Measurements from ENCODE around the gene ETS2. TPM values are rescaled to one million over a fixed set of nuclear protein-coding genes. Genes with fewer than 3 reads are reported as not detected.

Gene ETS2
- total RNA-seq, 1 experiment from 2014 or later = 35.3 TPM

DNA sequence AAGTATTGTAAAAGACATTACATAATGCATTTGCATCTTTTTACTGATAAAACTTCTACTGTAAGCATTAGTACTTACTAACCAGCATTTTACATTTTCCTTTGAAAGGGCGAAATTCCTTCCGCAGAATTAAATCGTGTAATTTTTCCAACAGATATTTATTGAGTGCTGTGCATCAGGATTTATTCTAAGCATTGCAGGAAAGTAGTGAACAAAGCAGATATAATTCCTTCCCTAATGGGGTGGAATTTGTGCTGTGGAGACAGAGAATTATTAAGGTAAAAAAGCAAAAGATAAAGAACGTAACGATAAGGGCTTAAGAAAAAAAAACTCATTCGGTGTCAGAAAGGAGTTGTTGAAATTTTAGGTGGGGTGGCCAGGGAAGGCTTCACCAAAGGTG lies 7.6 kb upstream of the ETS2 start:
- H2BK15ac ChIP-seq (ENCODE audit: low read depth, low read length) = no peak overlapping the region
- no peak overlapping the region for H3K23ac ChIP-seq (ENCODE audit: insufficient read length, low read depth, low read length)
- no peak overlapping the region for H3K4ac ChIP-seq (ENCODE audit: low read depth, low read length)
- WGBS (ENCODE audit: extremely low coverage, insufficient read length, low lambda C conversion rate) = no CpG with 5 or more reads among the region's 6 CpGs
- H3K56ac ChIP-seq (ENCODE audit: insufficient read length, low read depth, low read length) = no peak overlapping the region
- no peak overlapping the region for H3K18ac ChIP-seq (ENCODE audit: insufficient read length, low read depth, low read length)
- no peak for TF ChIP-seq CTCF (conservative IDR thresholded peaks at IDR 0.05)
- no peak overlapping the region for H2AFZ ChIP-seq (ENCODE audit: low read length)
- no peak overlapping the region for H3K4me3 Mint-ChIP-seq
- no peak overlapping the region for H4K8ac ChIP-seq (replicated peaks; ENCODE audit: insufficient read length, low read depth, low read length)
- H3K36me3 Mint-ChIP-seq (ENCODE audit: insufficient read depth in 1 of 3, low read depth in 3 of 3) = no peaks in the 10 kb centered on the region; a peak in 1 of 7 replicates
- no peaks in the 10 kb centered on the region for H3K9me3 ChIP-seq (ENCODE audit: control insufficient read depth, low read depth, low read length)
- H3K23me2 ChIP-seq (ENCODE audit: insufficient read length, low read depth, low read length, poor library complexity, severe bottlenecking) = no peaks in the 10 kb centered on the region
- DNase-seq = no peak
- no peaks in the 10 kb centered on the region for H3K79me1 ChIP-seq (ENCODE audit: insufficient read depth, low read depth, low read length, poor library complexity, severe bottlenecking)
- H3K27ac Mint-ChIP-seq = no peak overlapping the region
- no peaks in the 10 kb centered on the region for H3K27me3 ChIP-seq (ENCODE audit: insufficient read depth, low read length)
- no peak overlapping the region for H2BK20ac ChIP-seq (ENCODE audit: low read depth, low read length, poor library complexity, severe bottlenecking)
- H3K4me1 Mint-ChIP-seq = peaks cover 12 to 16% of the 10 kb centered on the region in 2 experiments
- H3K27me3 Mint-ChIP-seq (ENCODE audit: low read depth) = peaks cover 4% of the 10 kb centered on the region; the same call in 1 of the 2 replicates
- H2BK120ac ChIP-seq (ENCODE audit: low read depth, low read length, poor library complexity, severe bottlenecking) = no peak overlapping the region
- no peak overlapping the region for H3K9ac ChIP-seq (ENCODE audit: extremely low read depth, insufficient read length, low read length)
- no peaks in the 10 kb centered on the region for H3K79me2 ChIP-seq (ENCODE audit: insufficient read depth, low read length)
- no peak overlapping the region for H4K91ac ChIP-seq (ENCODE audit: insufficient read length, low read depth, low read length)
- no peak overlapping the region for H3K27ac ChIP-seq (ENCODE audit: insufficient read length, low read depth, low read length)
- H3T11ph ChIP-seq (ENCODE audit: low read length) = no peak overlapping the region
- no peak overlapping the region for H2AK5ac ChIP-seq (ENCODE audit: insufficient read length, low read length)
- H3K4me2 ChIP-seq (ENCODE audit: insufficient read depth, insufficient read length, low read length) = no peak overlapping the region
- no peak overlapping the region for H2BK12ac ChIP-seq (ENCODE audit: insufficient read length, low read depth, low read length)
- no peaks in the 10 kb centered on the region for H3K4me1 ChIP-seq (ENCODE audit: insufficient read depth, low read length)
- H3K14ac ChIP-seq (ENCODE audit: insufficient read depth, low read length) = no peak overlapping the region
- H3K9me3 Mint-ChIP-seq = no peaks in the 10 kb centered on the region; a peak in 3 of 5 replicates
- no peak overlapping the region for H4K5ac ChIP-seq (ENCODE audit: insufficient read length, low read depth, low read length)
- peaks cover 4% of the 10 kb centered on the region for H4K20me1 ChIP-seq (ENCODE audit: control insufficient read depth, insufficient read depth, insufficient read length)
- no peak overlapping the region for H2BK5ac ChIP-seq (ENCODE audit: insufficient read length, low read length)

All from H9 (cell line).